ENCODE results near the gene SMOC1.

The SMOC1 gene

GRCh38 chr14:69865701-69866365 is 13.4 kb upstream of the SMOC1 start:
- no peak for DNase-seq

- DNase-seq: peak; percentile 4
Observed at GRCh38 chr14:69868363-69868963, 10.8 kb upstream of the SMOC1 start.

GRCh38 chr14:69870613-69871012 is 8.6 kb upstream of the SMOC1 start:
- no peak for DNase-seq

DNA sequence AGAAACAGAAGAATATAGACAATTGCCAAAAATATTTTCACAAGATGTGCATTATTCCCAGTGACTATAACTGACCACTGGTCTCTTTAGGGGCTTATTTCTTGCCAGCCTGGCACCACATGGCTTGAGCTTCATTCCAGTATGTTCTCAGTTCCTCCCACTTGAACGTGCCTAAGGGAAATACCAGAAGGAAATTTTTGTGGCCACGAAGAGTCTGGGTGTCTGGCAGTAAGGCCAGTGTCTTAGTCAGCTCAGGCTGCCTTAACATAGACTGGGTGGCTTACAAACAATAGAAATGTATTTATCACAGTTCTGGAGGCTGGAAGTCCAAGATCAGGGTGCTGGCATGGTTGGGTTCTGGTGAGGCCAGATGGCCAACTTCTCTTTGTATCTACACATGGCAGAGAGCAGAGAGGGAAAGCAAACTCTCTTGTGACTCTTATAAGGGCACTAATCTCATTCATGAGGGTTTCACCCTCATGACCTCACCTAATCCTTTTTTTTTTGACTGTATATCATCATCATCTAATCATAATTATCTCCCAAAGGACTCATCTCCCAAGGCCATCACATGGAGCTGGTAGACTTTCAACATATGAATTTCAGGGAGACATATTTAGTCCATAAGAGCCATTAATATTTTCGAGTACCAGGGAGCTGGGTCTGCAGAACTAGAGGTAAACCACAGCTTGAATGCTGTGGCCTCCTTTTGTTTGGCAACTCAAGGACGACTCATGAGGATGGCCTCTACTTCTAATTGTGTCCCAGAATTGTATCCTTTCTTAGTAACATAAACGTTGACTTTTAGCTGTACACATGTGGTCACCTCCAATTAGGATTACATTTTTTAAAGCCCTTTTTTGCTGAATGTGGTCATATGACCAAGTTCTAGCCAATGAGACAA is 5.1 kb upstream of the SMOC1 start:
- DNase-seq: no peak

DNA sequence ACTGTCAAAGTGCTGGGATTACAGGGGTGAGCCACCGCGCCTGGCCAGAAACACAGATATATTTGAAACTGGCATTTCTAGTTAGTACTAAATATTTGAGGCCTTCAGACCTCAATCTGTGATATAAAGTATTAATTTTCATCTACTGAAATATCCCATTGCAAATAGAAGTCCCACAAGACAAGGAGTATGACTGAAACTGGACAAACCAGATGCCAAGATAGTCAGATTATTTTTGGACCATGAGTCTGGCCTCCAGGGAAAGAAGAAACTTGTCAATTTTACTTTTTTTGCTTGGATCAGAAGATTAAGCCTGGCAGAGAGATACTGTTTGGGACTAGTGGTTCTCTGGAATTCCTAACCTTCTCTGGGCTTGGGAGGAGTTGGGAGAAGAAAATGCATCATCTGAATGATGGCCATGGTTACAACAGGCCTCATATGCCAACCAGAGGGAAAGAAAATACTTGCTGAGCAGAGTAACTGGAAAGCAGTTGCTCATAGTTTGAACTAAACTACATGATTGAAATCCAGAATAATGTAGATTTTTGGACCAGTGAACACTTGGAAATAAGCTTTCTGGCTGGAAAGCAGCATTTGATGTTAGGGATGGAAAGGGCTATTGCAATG is 2.9 kb upstream of the SMOC1 start:
- no peak for DNase-seq

DNA sequence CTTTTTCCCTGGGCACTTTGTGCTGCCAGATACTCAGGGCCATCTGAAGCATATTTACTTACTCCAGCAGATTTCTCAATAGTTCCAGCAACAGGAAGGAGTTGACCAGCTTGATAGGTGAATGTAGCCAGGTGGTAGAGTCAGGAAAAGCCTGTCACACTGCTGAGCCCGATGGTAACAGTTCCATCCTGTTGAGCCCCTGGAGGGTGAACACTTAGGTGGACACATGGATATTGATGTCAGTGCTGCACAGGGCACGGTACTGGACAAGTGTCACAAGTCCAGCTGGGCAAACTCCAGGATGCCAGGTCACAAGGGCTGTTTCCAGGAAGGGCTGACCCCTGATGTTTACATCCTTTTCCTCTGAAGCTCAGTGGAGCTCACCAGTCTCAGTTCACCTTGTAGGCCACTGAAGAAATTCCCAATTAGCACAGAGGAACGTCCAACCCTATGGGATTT is 2.3 kb upstream of the SMOC1 start:
- no peak for DNase-seq

DNA sequence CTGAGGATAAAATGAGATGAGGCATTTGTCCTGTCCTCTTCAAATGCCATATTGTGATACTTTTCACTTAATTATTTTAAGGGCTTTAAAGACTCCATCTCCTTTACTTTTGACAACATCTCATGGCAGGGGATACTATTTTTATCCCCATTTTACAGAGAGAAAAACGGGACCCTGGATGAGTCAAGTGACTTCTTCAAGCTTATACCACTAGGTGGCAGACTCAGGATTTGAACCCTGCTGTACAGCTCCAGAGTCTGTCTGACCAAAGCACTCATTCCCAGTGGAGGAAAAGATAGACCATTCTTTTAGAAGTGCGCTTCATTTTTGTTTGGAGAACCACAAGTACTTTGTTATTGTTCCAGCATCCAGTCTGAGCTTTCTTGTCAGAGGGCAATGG is 1.7 kb upstream of the SMOC1 start:
- peak; percentile 3 for DNase-seq

DNA sequence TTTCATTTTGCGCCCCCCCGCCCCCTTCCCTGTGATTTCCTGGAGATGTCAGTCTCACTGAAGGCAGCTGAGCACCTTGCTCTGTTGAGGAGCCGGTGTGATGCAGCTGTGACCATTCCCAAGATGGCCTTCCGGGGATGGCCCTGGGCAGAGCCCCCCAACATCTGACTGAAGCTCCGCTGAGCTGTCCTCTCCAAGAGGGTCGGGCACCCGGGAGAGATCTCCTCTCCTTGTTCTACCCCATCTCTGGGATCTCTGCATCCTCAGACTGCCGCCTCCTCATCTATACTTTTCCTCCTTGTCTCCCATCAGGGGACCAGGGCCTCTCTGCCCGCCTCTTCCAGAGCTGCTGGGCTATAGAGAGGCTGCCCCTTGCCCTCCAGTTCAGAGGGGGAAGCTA is 965 bp upstream of the SMOC1 start:
- no peak for DNase-seq

GRCh38 chr14:69880044-69880487 is 850 bp downstream of the SMOC1 start:
- DNase-seq: no peak

GRCh38 chr14:69880893-69881292 is 1.7 kb downstream of the SMOC1 start:
- no peak for DNase-seq

- no peak for DNase-seq
Observed at GRCh38 chr14:69882116-69882864, 3.1 kb downstream of the SMOC1 start.

DNA sequence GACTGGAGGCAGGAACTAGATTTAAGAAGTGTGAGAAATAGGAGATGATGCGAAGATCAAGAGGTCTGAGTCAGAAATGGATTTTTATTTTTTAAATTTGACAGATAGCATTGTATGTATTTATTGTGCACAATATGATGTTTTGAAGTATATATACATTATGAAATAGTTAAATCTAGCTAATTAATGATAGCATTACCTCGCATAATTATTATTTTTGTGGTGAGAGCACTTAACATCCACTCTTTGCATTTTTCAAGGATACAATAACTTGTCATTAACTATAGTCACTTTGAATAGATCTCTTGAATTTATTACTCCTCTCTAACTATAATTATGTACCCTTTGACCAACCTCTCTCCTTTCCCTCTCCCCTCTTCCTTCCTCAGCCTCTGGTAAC is 3.7 kb downstream of the SMOC1 start:
- no peak for DNase-seq

DNA sequence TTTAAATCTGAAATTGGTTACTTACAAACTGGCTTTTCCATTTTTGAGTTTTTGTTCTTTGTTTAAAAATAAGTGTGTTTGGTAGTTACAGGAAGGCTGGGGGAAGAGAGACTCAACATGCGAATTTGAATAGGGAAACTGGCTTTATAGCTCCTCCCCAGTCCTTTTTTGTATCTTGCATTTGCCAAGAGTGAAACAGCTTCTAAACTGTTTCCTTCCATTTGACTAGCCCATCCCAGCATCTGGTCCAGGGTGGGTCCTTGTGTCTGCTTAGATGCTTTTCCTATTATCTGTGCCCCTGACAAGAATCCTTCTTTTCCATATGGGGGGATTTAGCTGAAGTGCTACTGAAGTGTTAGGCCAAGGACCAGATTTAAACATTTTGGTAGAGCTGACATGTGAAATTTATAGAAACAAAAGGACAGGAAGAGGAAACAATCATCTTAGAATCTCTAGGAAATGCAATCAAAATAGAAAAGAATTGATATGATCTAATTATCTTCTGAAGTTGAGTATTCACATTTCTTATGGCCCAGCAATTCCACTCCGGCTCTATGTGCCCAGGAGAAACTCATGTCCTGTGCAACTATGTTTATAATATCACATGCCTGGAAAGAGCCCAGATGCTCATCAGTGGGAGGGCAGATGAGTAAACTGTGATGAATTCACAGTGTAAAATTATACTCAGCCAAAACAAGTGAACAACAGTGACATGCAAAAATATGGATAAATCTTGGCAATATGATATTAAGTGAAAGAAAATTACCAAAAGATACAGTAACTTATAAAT is 7.4 kb downstream of the SMOC1 start:
- DNase-seq: no peak

- no peak for DNase-seq
Observed at GRCh38 chr14:69887740-69888657, 8.8 kb downstream of the SMOC1 start.

GRCh38 chr14:69891422-69891821 is 12.2 kb downstream of the SMOC1 start:
- no peak for DNase-seq

DNA sequence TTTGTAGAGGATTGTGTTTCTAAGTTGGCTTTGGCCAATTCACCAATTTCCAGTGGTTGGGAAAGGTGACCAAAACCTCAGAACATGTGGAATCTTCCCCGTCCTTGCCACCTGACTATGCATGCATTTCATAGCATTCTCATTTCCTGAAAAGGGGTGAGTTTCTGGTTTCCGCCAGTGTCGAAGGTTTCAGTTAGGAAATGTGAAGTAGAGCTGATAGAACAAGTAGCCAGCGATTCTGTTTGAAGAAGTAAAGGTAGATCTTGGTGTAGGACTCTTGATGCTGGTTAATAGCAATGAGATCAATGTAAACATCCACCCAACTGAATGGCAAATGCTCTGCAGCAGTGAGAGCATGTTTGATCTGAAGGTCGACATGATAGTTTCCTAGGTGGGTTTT is 15.9 kb downstream of the SMOC1 start:
- DNase-seq: no peak

DNA sequence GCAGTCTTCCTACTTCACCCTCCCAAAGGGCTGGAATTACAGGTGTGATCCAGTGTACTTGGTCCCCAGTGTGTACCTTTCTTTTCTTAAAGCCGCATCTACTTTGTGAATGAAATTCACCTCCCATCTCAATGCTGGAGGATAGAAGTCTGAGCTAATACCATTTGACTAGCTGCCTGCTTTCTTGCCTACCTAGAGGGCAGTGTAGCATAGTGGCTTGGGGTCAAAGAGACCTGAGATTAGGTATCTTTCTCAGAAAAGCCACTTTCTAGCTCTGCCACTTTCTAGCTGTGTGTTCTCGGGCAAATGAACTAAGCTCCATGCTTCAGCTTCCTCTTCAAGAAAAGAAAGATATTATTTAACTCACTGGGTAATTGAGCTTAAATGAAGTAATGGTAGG is 16.9 kb downstream of the SMOC1 start:
- DNase-seq: no peak

DNA sequence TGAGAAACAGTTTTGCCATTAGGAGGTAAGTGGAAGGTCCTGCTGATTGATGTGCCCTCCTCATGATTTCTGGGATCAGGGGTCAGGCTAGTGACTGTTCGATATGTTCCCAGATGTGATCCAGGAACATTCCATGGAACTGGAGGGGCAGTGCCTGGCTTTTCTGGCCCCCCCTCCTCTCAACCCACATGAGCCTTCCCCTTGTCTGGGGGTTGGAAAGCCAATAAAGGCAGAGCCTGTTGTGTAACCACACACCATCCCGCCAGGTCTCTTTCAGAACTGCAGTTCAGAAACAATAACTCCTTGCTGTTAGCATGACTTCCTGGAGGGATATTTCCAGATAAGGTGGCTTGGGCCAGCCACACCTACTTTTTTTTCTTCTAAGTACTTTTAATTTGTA is 17.8 kb downstream of the SMOC1 start:
- DNase-seq: no peak

DNA sequence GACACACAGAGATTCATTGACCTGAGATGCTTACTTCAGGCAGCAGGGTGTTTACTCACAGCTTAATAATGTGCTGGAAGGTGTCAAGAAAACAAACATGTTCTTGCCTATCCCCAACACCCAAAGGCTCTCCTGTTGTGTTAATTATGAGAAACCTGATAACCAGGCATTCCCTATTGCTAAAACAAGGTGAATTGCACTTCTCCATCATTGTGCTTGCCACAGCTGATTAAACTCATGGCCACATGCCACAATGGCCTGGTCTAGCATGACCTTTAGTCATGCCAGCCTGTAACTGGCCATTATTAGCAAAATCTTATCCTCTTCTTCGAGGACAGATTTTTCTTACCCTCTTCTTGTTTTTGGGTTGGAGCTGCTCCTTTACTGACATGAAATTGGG is 21.4 kb downstream of the SMOC1 start:
- no peak for DNase-seq

DNA sequence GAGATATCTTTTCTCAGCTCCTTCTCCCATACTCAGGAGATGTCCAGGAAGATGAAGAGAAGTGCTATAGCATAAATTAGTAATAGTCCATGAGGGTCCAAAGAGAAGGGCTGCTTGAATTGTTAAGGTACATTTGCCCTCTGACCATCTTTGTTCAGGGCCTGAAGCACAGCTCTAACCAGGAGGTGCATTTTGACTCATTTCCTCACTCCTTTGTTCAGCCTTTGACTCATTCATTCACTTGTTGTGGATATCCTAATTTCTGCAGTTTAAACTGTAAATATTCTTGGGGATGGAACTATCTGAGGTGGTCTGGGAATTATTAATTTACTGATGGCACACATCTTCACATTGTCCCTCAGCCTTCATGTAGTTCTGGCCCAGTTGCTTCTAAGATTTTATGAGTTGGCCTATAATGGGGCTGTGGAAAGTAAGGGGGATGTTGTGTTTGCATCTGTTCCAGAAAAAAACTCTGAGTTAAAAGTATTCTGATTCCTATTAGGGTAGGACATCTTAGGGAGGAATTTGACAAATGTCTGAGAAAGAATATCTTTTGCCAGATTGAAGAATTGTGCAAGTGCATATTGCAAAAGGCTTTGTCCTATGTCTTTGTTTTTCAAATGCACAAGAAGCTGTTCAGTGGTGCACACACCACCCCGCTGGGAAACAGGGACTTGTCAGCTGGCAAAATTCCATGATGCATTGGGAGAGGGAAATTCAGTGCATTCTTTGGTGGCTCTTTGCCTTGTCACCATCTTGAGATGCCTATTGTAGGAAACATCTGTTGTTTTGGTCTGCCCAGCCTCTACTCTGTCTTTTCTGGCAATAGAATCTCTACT is 22.1 kb downstream of the SMOC1 start:
- no peak for DNase-seq
